MM.1S (cell line): Measurements from ENCODE around the gene FOXO6.

Source experiments
- DNase-seq: peaks from one replicate; pipeline ENCODE4 v3.0.0-alpha.2; 2015
- H2AFZ ChIP-seq: fragments of 300-600 bp; sonication (generic); 2 replicates; pipeline ENCODE4 v1.6.0; 2016; ENCODE audit warnings: antibody characterized with exemption, low read length
- H3F3A ChIP-seq: fragments of 300-600 bp; sonication (generic); 2 replicates; pipeline ENCODE4 v1.6.1; 2016; ENCODE audit warnings: mild to moderate bottlenecking, antibody characterized with exemption, low read length, moderate library complexity, mixed read lengths; ENCODE audit not compliant: insufficient read depth
- H3K27ac ChIP-seq: fragments of 300-600 bp; sonication (generic); 2 replicates; pipeline ENCODE4 v1.5.1; 2016; ENCODE audit warnings: mild to moderate bottlenecking, low read length
- H3K27me3 ChIP-seq: fragments of 300-600 bp; sonication (generic); replicated peaks from 2 replicates; pipeline ENCODE4 v1.6.0; 2016; ENCODE audit warnings: low read length; ENCODE audit not compliant: insufficient read depth
- H3K36me3 ChIP-seq: fragments of 300-600 bp; sonication (generic); replicated peaks from 2 replicates; pipeline ENCODE4 v1.6.1; 2016; ENCODE audit warnings: mild to moderate bottlenecking, low read length, mixed read lengths; ENCODE audit not compliant: insufficient read depth
- H3K4me1 ChIP-seq: fragments of 300-600 bp; sonication (generic); 2 replicates; pipeline ENCODE4 v1.6.1; 2016; ENCODE audit warnings: low read length, mixed read lengths
- H3K4me2 ChIP-seq: fragments of 300-600 bp; sonication (generic); 2 replicates; pipeline ENCODE4 v1.6.0; 2016; ENCODE audit warnings: low read depth, low read length
- H3K4me3 ChIP-seq: fragments of 300-600 bp; sonication (generic); 2 replicates; pipeline ENCODE4 v1.5.1; 2016; ENCODE audit warnings: low read length, mixed read lengths
- H3K79me2 ChIP-seq: fragments of 300-600 bp; sonication (generic); 2 replicates; pipeline ENCODE4 v1.6.1; 2016; ENCODE audit warnings: mixed run types, low read length, mixed read lengths
- H3K9ac ChIP-seq: fragments of 300-600 bp; sonication (generic); 2 replicates; pipeline ENCODE4 v1.6.1; 2016; ENCODE audit warnings: low read length, mixed read lengths
- H3K9me2 ChIP-seq: fragments of 300-600 bp; sonication (generic); replicated peaks from 2 replicates; pipeline ENCODE4 v1.6.1; 2016; ENCODE audit warnings: mild to moderate bottlenecking, low read length, mixed read lengths; ENCODE audit not compliant: insufficient read depth
- H3K9me3 ChIP-seq: fragments of 300-600 bp; sonication (generic); replicated peaks from 2 replicates; pipeline ENCODE4 v1.6.1; 2016; ENCODE audit warnings: mild to moderate bottlenecking, low read length, mixed read lengths; ENCODE audit not compliant: insufficient read depth
- H4K20me1 ChIP-seq: fragments of 300-600 bp; sonication (generic); 2 replicates; pipeline ENCODE4 v1.6.1; 2016; ENCODE audit warnings: mild to moderate bottlenecking, low read length, moderate library complexity, mixed read lengths; ENCODE audit not compliant: insufficient read depth
- CTCF ChIP-seq: fragments of 300-600 bp; sonication (generic); IDR thresholded peaks from 2 replicates; pipeline ENCODE4 v1.5.1; 2016; ENCODE audit warnings: antibody characterized with exemption, low read length, mixed read lengths
- EZH2 ChIP-seq: fragments of 300-600 bp; sonication (generic); optimal IDR thresholded peaks from 2 replicates; pipeline ENCODE3; 2017; ENCODE audit warnings: low read depth, mild to moderate bottlenecking, antibody characterized with exemption, low read length, mixed read lengths
- EZH2phosphoT487 ChIP-seq: fragments of 300-600 bp; sonication (generic); IDR thresholded peaks from 2 replicates; pipeline ENCODE4 v1.6.1; 2018; ENCODE audit warnings: antibody characterized with exemption, low read length

Gene FOXO6

GRCh38 chr1:41425369-41425768, 64.1 kb downstream of the FOXO6 start:
- Histone ChIP-seq H3K4me3 (no peak overlapping the region), H3K4me1 (peaks cover 8% of the 10 kb centered on the region; the same call in 1 of the 2 replicates), H3K9me3 (no peaks in the 10 kb centered on the region), H3K36me3 (no peaks in the 10 kb centered on the region), H3F3A (no peaks in the 10 kb centered on the region; the same call in 1 of the 2 replicates), H3K9ac (no peak overlapping the region), H3K9me2 (no peaks in the 10 kb centered on the region), H3K27ac (no peak overlapping the region), H3K27me3 (no peaks in the 10 kb centered on the region), H3K4me2 (no peak overlapping the region), H3K79me2 (no peaks in the 10 kb centered on the region), H2AFZ (no peak overlapping the region), H4K20me1 (no peaks in the 10 kb centered on the region)
- TF ChIP-seq EZH2phosphoT487, result no peak
- TF ChIP-seq CTCF, result no peak
- TF ChIP-seq EZH2, result no peak
- DNase-seq, result no peak

GRCh38 chr1:41426201-41426890, 65.1 kb downstream of the FOXO6 start:
- Histone ChIP-seq H4K20me1 (no peaks in the 10 kb centered on the region), H3K4me1 (peaks cover 16% of the 10 kb centered on the region; the same call in 1 of the 2 replicates), H2AFZ (no peak overlapping the region), H3K79me2 (no peaks in the 10 kb centered on the region), H3K4me2 (no peak overlapping the region), H3K27ac (no peak overlapping the region), H3K9me3 (no peaks in the 10 kb centered on the region), H3K9ac (no peak overlapping the region), H3K9me2 (no peaks in the 10 kb centered on the region), H3K36me3 (no peaks in the 10 kb centered on the region), H3K27me3 (no peaks in the 10 kb centered on the region), H3K4me3 (no peak overlapping the region), H3F3A (no peaks in the 10 kb centered on the region; the same call in 1 of the 2 replicates)
- no peak for TF ChIP-seq CTCF
- TF ChIP-seq EZH2phosphoT487, result no peak
- no peak for TF ChIP-seq EZH2
- no peak for DNase-seq

- Histone ChIP-seq H3K9me3 (no peaks in the 10 kb centered on the region), H3K4me3 (no peak overlapping the region), H3K79me2 (no peaks in the 10 kb centered on the region), H3K9ac (no peak overlapping the region), H3K9me2 (no peaks in the 10 kb centered on the region), H2AFZ (no peak overlapping the region), H3K4me2 (no peak overlapping the region), H3F3A (no peaks in the 10 kb centered on the region; the same call in 1 of the 2 replicates), H3K36me3 (no peaks in the 10 kb centered on the region), H3K27ac (no peak overlapping the region), H4K20me1 (no peaks in the 10 kb centered on the region), H3K4me1 (peaks cover 16% of the 10 kb centered on the region; the same call in 1 of the 2 replicates), H3K27me3 (no peaks in the 10 kb centered on the region)
- no peak for DNase-seq
- TF ChIP-seq EZH2 (no peak), EZH2phosphoT487 (no peak), CTCF (no peak)
These were observed 66.1 kb downstream of the FOXO6 start for GRCh38 chr1:41427122-41427913.
